HCT116 (cell line): Measurements from ENCODE around the gene MAJIN. TPM values are rescaled to one million over a fixed set of nuclear protein-coding genes. Genes with fewer than 3 reads are reported as not detected.

ENCODE experiments used
- ATAC-seq: fragments of 200-7000 bp; cut with Tn5 transposase; 2 replicates; pipeline ENCODE4 v1.9.1; 2020; ENCODE audit warnings: mild to moderate bottlenecking, moderate library complexity
- BruUV-seq: library from RNA; stranded (reverse); fragments of 400-500 nt; replicated peaks from 2 replicates; lab custom pipeline; 2021; lab: Mats Ljungman, UMichigan
- CTCF ChIA-PET: fragments of 300-600 bp; sonication (Branson Sonifier 250); formaldehyde crosslinking; loops from one replicate; lab custom pipeline; 2021; ENCODE audit warnings: antibody characterized with exemption; lab: Charles Lee
- POLR2A ChIA-PET: fragments of 300-600, 350-600 bp; sonication (Branson Sonifier 250); formaldehyde crosslinking; loops from one replicate; lab custom pipeline; 2021; ENCODE audit warnings: antibody characterized with exemption; lab: Charles Lee
- RAD21 ChIA-PET, 2 experiments: fragments of 300-600 bp; sonication (Branson Sonifier 250); formaldehyde crosslinking; loops; one replicate each; lab custom pipeline; 2023; ENCODE audit warnings: low total read pairs in 2 of 2; ENCODE audit not compliant: uncharacterized antibody in 2 of 2, unreplicated experiment in 2 of 2, low non-redundant PET in 1 of 2; lab: Charles Lee
- DNase-seq: peaks from one replicate; pipeline ENCODE4 v3.0.0-alpha.2; 2010; ENCODE audit warnings: low read depth, low spot score
- H2AFZ ChIP-seq: fragments of 200-600 bp; shearing (Covaris generic), sonication (generic); 2 replicates; pipeline ENCODE4 v1.6.1; 2017; ENCODE audit warnings: low read depth, mixed run types, mixed read lengths, antibody characterized with exemption, low read length; ENCODE audit not compliant: poor library complexity, severe bottlenecking
- H3K27ac ChIP-seq: 2 replicates; pipeline ENCODE4 v1.5.1; 2012; ENCODE audit warnings: low read depth, low read length
- H3K27me3 ChIP-seq: fragments of 200-600 bp; sonication (generic); 2 replicates; pipeline ENCODE4 v1.6.1; 2016; ENCODE audit warnings: mixed run types, low read length, mixed read lengths; ENCODE audit not compliant: insufficient read depth
- H3K36me3 ChIP-seq, 2 experiments: fragments of 200-500 bp in 1 of 2; fragments of 200-600 bp in 1 of 2; sonication (Bioruptor generic) in 1 of 2; sonication (generic) in 1 of 2; 2 replicates each; pipeline versions ENCODE4 v1.5.1 to v1.6.1; 2014 to 2016; ENCODE audit warnings: low read length in 2 of 2, inconsistent platforms in 1 of 2, mixed read lengths in 1 of 2, mixed run types in 1 of 2; ENCODE audit not compliant: insufficient read depth in 2 of 2, control insufficient read depth in 1 of 2
- H3K4me1 ChIP-seq, 2 experiments: fragments of 200-600 bp in 1 of 2; sonication (generic) in 1 of 2; 2 replicates each; pipeline versions ENCODE4 v1.5.1 to v1.6.1; 2012 to 2017; ENCODE audit warnings: low read length in 2 of 2, inconsistent platforms in 1 of 2, mild to moderate bottlenecking in 1 of 2, mixed read lengths in 1 of 2, mixed run types in 1 of 2, moderate library complexity in 1 of 2; ENCODE audit not compliant: insufficient read depth in 2 of 2, control insufficient read depth in 1 of 2
- H3K4me2 ChIP-seq: fragments of 200-600 bp; sonication (generic); 2 replicates; pipeline ENCODE4 v1.6.1; 2017; ENCODE audit warnings: mixed run types, low read length, mixed read lengths
- H3K4me3 ChIP-seq, 2 experiments: fragments of 200-600 bp in 1 of 2; sonication (generic) in 1 of 2; replicated peaks in 1 of 2; 2 replicates each; pipeline ENCODE4 v1.5.1; 2011 to 2016; ENCODE audit warnings: low read length in 2 of 2, control low read depth in 1 of 2, low read depth in 1 of 2, mild to moderate bottlenecking in 1 of 2, mixed read lengths in 1 of 2, mixed run types in 1 of 2
- H3K79me2 ChIP-seq: fragments of 200-600 bp; sonication (generic); 2 replicates; pipeline ENCODE4 v1.6.1; 2017; ENCODE audit warnings: mild to moderate bottlenecking, mixed run types, low read length, moderate library complexity, mixed read lengths; ENCODE audit not compliant: insufficient read depth
- H3K9ac ChIP-seq: fragments of 200-600 bp; sonication (generic); 2 replicates; pipeline ENCODE4 v1.6.1; 2016; ENCODE audit warnings: low read length, mixed read lengths
- H3K9me2 ChIP-seq: fragments of 200-600 bp; sonication (generic), shearing (Covaris generic); 2 replicates; pipeline ENCODE4 v1.6.1; 2017; ENCODE audit warnings: mixed run types, mild to moderate bottlenecking, moderate library complexity; ENCODE audit not compliant: insufficient read depth
- H3K9me3 ChIP-seq, 2 experiments: fragments of 200-500 bp in 1 of 2; fragments of 200-600 bp in 1 of 2; sonication (Bioruptor generic) in 1 of 2; sonication (generic) in 1 of 2; 2 replicates each; pipeline ENCODE4 v1.6.1; 2014 to 2017; ENCODE audit warnings: low read length in 2 of 2, mixed read lengths in 2 of 2, inconsistent platforms in 1 of 2, low read depth in 1 of 2, mild to moderate bottlenecking in 1 of 2, mixed run types in 1 of 2, moderate library complexity in 1 of 2; ENCODE audit not compliant: control insufficient read depth in 1 of 2, insufficient read depth in 1 of 2
- H4K20me1 ChIP-seq: fragments of 200-600 bp; sonication (generic), shearing (Covaris generic); 2 replicates; pipeline ENCODE4 v1.6.1; 2017; ENCODE audit warnings: mixed run types, mild to moderate bottlenecking, moderate library complexity; ENCODE audit not compliant: insufficient read depth
- CBX3 ChIP-seq: IDR thresholded peaks from 2 replicates; pipeline ENCODE4 v1.6.1; 2012; ENCODE audit warnings: low read depth
- CEBPB ChIP-seq: IDR thresholded peaks from 2 replicates; pipeline ENCODE4 v1.6.1; 2012; ENCODE audit warnings: low read depth
- JUND ChIP-seq: IDR thresholded peaks from 2 replicates; pipeline ENCODE4 v1.6.1; 2012
- POLR2A ChIP-seq: IDR thresholded peaks from 2 replicates; pipeline ENCODE4 v1.7.0; 2011; ENCODE audit warnings: borderline replicate concordance; ENCODE audit not compliant: insufficient read depth, insufficient read length; ENCODE audit errors: extremely low read depth
- POLR2AphosphoS5 ChIP-seq: IDR thresholded peaks from 2 replicates; pipeline ENCODE4 v1.6.1; 2011; ENCODE audit warnings: mild to moderate bottlenecking, low read depth, low read length, moderate library complexity
- ZNF274 ChIP-seq: fragments of 200-500 bp; sonication (Bioruptor generic); IDR thresholded peaks from 2 replicates; pipeline ENCODE4 v1.6.1; 2014; ENCODE audit warnings: mild to moderate bottlenecking, low read depth, low read length, inconsistent platforms
- intact Hi-C: fragments of 100-400 bp; cut with micrococcal nuclease; formaldehyde crosslinking; loops from 2 replicates; pipeline ENCODE4 v1.10.0; 2022
- total RNA-seq: library from RNA; stranded (reverse); gene quantifications from one replicate; pipeline ENCODE4 v1.2.1, GENCODE V29; 2021; ENCODE audit not compliant: unreplicated experiment
- TF ChIP-seq, protein P1 (sequence below): IDR thresholded peaks from 2 replicates; pipeline ENCODE4 v1.6.1; 2012

MAJIN gene
- total RNA-seq, 1 experiment from 2014 or later, result not detected

DNA sequence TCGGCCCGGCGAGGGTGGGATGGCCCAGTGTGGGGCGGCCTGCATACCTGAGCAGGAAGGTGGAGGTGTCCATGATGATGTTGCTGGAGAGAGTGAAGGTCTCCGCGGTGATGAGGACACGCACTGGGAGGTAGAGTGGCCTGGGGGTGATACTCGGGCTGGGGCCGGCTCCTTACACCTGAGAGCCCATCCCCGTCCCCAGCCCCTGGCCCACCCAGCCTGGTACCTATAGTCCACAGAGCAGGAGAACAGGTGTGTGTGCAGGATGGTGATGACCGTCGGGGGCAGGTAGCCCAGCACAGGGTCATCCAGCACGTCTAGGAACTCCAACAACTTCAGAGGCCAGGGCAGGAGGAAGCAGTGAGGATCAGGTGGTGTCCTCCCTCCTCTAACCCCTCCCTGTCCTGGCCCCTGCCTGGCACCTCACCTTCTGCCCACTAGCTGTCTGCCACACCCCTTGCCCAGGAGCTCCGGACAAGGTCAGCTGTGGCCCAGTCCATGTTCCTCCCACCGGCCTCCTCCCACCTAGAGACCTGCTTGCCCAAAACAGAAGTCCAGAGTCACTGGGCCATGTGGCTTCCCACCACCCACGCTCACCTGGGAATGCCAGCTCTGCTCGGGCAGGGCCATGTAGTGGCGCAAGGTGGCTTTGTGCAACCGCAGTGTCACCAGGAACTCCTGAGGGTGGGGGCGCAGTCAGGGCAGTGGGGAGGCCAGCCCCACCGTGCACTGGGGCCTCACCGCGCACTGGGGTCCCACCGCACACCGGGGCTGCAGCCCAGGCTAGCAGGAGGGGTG, 66.2 kb downstream of the MAJIN start (continued):
- TF ChIP-seq, protein P1, sequence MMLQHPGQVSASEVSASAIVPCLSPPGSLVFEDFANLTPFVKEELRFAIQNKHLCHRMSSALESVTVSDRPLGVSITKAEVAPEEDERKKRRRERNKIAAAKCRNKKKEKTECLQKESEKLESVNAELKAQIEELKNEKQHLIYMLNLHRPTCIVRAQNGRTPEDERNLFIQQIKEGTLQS, result no peak
- TF ChIP-seq ZNF274, result no peak
- no peak for TF ChIP-seq POLR2AphosphoS5
- TF ChIP-seq POLR2A, result no peak

- H3K4me1 ChIP-seq, result peaks cover 0 to 10% of the 10 kb centered on the region in 2 experiments; a peak in 2 of 4 replicates
- no peak overlapping the region for H3K4me3 ChIP-seq
- H3K9me2 ChIP-seq, result no peaks in the 10 kb centered on the region
- H3K9ac ChIP-seq, result no peak overlapping the region
- H4K20me1 ChIP-seq, result no peaks in the 10 kb centered on the region
- TF ChIP-seq CEBPB (no peak), CBX3 (no peak), JUND (no peak)
- H2AFZ ChIP-seq, result no peak overlapping the region
- POLR2A ChIA-PET, result interaction anchor here (1.0 kb wide), 1 partner anchor 56 kb away, joined by 3 read pairs; no protein-coding TSS in a partner anchor
- DNase-seq (no peak), ATAC-seq (no peak)
- no peaks in the 10 kb centered on the region for H3K79me2 ChIP-seq
- no peaks in the 10 kb centered on the region for H3K27me3 ChIP-seq
- RAD21 ChIA-PET, result no interaction called here
- no peak overlapping the region for H3K27ac ChIP-seq
- H3K4me2 ChIP-seq, result no peak overlapping the region
- intact Hi-C loops, result no loop called here
- CTCF ChIA-PET, result no interaction called here
- no peaks in the 10 kb centered on the region for H3K9me3 ChIP-seq
- no peaks in the 10 kb centered on the region; a peak in 1 of 4 replicates for H3K36me3 ChIP-seq
- no TSS peak for BruUV-seq
These were observed 68.5 kb downstream of the MAJIN start for GRCh38 chr11:64903291-64903833.
